ENCODE measurements around the gene GRIK4. TPM values are rescaled to one million over a fixed set of nuclear protein-coding genes. Genes with fewer than 3 reads are reported as not detected.

The GRIK4 gene
- polyA plus RNA-seq, 1 experiment, result 0.55 TPM

DNA sequence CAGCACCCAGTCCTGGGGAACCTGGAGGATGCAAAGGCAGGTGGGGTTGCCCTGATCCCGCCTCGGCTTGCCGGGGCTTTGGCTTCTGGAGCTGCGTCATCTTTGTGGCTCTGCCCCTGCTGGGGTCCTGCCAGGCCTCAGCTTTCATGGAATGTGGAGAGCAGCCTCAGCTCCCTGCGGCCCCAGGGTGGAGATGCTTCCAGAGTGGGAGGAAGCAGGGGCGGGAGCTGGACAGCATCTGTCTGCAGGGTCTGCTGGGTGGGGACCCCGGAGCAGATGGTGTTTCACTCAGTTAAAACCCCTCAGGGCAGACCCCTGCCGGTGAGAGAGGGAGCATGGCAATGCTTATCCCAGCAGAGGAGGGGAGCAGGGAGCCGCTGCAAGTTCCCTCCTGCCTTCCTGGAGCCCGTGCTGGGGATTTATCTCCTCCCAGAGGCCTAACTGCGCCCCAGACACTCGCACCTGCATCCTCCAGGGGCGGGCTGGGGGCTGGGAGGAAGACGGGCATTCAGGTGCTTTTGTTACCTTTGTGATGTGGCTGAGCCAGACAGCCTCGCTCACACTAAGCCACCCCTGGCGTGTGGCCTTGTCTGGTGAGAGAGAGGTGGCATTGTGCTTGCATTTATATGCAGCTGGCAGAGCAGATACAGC is 15.7 kb downstream of the GRIK4 start:
- Histone ChIP-seq H3K27me3 (ENCODE audit: control insufficient read depth, insufficient read depth, low read length) (no peaks in the 10 kb centered on the region), H3K9me3 (ENCODE audit: control insufficient read depth, insufficient read depth, low read length) (no peaks in the 10 kb centered on the region), H3K4me3 (ENCODE audit: low read depth, low read length) (no peak overlapping the region), H3K27ac (ENCODE audit: low read depth, low read length) (peak overlapping the region; percentile 21)
- TF ChIP-seq, protein P1, sequence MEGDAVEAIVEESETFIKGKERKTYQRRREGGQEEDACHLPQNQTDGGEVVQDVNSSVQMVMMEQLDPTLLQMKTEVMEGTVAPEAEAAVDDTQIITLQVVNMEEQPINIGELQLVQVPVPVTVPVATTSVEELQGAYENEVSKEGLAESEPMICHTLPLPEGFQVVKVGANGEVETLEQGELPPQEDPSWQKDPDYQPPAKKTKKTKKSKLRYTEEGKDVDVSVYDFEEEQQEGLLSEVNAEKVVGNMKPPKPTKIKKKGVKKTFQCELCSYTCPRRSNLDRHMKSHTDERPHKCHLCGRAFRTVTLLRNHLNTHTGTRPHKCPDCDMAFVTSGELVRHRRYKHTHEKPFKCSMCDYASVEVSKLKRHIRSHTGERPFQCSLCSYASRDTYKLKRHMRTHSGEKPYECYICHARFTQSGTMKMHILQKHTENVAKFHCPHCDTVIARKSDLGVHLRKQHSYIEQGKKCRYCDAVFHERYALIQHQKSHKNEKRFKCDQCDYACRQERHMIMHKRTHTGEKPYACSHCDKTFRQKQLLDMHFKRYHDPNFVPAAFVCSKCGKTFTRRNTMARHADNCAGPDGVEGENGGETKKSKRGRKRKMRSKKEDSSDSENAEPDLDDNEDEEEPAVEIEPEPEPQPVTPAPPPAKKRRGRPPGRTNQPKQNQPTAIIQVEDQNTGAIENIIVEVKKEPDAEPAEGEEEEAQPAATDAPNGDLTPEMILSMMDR (IDR thresholded peaks at IDR 0.05; ENCODE audit: low read depth, low read length), result peak; percentile 24
- POLR2A ChIA-PET, result interaction anchor here (1.2 to 1.5 kb wide), 2 partner anchors 10 to 14 kb away, joined by 4 to 6 read pairs; no protein-coding TSS in a partner anchor
- CTCF ChIA-PET, result interaction anchor here (1.7 kb wide), 1 partner anchor 158 kb away, joined by 9 read pairs; no protein-coding TSS in a partner anchor
- DNase-seq (ENCODE audit: low read depth, low spot score), result peak; percentile 47

DNA sequence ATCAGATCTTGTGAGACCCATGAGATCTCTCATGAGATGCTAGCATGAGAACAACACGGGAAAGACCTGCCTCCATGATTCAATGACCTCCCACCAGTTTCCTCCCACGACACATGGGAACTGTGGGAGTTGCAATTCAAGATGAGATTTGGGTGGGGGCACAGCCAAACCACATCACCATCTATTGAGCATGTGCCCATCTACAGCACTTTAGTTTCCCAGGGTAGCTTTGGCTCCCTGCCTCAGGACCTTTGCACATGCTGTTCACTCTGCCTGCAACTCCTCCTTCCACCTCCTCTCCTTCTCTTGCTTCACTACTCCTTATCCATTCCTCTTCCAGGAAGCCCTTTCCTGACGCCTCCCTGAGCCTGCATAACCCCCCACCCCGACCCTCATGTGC is 17.2 kb downstream of the GRIK4 start:
- ChIA-PET CTCF (no interaction called here), POLR2A (no interaction called here)
- H3K27ac ChIP-seq (ENCODE audit: low read depth, low read length), result no peak overlapping the region
- TF ChIP-seq, protein P1 (IDR thresholded peaks at IDR 0.05; ENCODE audit: low read depth, low read length), result no peak
- H3K4me3 ChIP-seq (ENCODE audit: low read depth, low read length), result no peak overlapping the region
- DNase-seq (ENCODE audit: low read depth, low spot score), result no peak
- H3K9me3 ChIP-seq (ENCODE audit: control insufficient read depth, insufficient read depth, low read length), result no peaks in the 10 kb centered on the region
- no peaks in the 10 kb centered on the region for H3K27me3 ChIP-seq (ENCODE audit: control insufficient read depth, insufficient read depth, low read length)

DNA sequence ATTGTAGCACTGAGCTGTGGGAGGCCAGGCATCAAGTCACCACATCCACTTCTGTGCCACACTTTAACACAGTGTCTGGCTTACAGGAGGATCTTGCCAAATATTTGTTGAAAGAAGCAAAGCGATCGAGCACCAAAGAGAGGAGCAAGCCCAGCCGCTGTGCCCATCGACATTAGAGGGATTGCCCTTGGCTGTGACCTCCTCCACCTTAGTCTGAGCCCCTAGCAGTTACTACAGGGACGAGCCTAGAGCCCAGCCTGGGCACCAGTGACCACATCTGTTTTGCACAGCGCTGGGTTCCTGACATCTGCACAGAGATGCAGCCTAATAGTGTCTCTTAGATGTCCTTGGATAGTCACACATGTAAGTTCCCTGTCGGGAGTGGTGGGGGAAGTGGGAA is 17.7 kb downstream of the GRIK4 start:
- Histone ChIP-seq H3K27me3 (ENCODE audit: control insufficient read depth, insufficient read depth, low read length) (no peaks in the 10 kb centered on the region), H3K9me3 (ENCODE audit: control insufficient read depth, insufficient read depth, low read length) (no peaks in the 10 kb centered on the region), H3K4me3 (ENCODE audit: low read depth, low read length) (no peak overlapping the region), H3K27ac (ENCODE audit: low read depth, low read length) (no peak overlapping the region)
- DNase-seq (ENCODE audit: low read depth, low spot score), result no peak
- TF ChIP-seq, protein P1 (IDR thresholded peaks at IDR 0.05; ENCODE audit: low read depth, low read length), result no peak
- POLR2A ChIA-PET, result no interaction called here
- CTCF ChIA-PET, result no interaction called here

DNA sequence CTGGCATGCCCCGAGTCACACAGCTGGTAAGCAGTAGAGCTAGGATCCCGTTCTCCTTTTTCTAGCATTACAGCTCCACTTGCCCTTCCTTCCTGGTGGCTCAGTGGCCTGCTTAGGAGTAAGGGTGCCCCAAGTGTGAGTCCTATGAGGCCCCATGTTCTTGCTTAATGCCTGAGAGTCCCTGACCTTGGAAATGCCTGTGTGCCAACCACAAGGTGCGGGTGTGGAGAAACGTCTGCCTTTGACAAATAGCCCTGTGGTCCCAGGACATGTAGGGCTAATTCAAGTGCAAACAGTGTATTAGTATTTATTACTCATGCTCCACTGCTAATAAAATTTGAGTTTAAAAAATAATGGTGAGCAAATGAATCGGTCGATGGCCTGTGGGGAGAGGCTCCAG is 18.4 kb downstream of the GRIK4 start:
- CTCF ChIA-PET, result no interaction called here
- TF ChIP-seq, protein P1 (IDR thresholded peaks at IDR 0.05; ENCODE audit: low read depth, low read length), result no peak
- POLR2A ChIA-PET, result no interaction called here
- Histone ChIP-seq H3K27me3 (ENCODE audit: control insufficient read depth, insufficient read depth, low read length) (no peaks in the 10 kb centered on the region), H3K9me3 (ENCODE audit: control insufficient read depth, insufficient read depth, low read length) (no peaks in the 10 kb centered on the region), H3K27ac (ENCODE audit: low read depth, low read length) (no peak overlapping the region), H3K4me3 (ENCODE audit: low read depth, low read length) (no peak overlapping the region)
- DNase-seq (ENCODE audit: low read depth, low spot score), result no peak

DNA sequence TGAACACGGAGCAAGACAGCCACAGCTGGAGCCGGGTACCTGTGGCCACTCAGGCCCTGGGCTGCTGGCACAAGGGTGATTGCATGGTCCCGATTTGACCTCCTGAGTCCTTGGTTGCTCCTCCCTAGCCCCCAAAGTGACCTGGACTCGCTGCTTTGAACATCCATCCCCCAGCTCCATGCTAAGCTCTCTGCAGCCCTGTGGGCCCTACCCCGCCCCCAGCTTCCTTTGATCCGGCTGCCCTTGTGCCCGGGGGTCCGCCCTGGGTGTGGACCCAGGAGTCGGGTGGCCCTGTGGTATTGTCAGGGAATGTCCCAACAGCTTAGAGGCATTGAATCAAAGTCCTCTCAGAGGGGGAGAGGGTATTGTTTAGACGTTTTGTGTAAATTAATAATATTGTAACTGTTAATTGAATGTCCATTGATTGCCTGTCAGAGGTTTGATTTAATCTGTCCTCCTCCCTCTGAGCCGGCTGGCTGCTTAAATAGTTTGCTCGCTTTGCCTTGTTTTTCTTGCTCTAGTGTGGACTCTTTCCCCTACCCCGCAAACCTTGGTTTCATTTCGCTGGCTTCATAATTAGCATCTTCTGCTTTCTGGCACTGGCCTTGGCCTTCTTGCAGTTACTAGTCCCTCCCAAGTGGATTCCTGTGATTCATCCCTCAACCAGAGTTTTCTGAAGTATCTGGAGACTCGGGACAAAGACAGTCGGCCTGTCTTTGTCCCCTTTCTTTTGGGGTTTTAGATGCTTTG is 20.7 kb downstream of the GRIK4 start:
- H3K9me3 ChIP-seq (ENCODE audit: control insufficient read depth, insufficient read depth, low read length), result no peaks in the 10 kb centered on the region
- peak overlapping the region; percentile 3 for H3K27ac ChIP-seq (ENCODE audit: low read depth, low read length)
- ChIA-PET CTCF (interaction anchor here (0.6 kb wide), 1 partner anchor 22 kb away, joined by 4 read pairs; no protein-coding TSS in a partner anchor), POLR2A (no interaction called here)
- no peak for DNase-seq (ENCODE audit: low read depth, low spot score)
- no peak overlapping the region for H3K4me3 ChIP-seq (ENCODE audit: low read depth, low read length)
- no peaks in the 10 kb centered on the region for H3K27me3 ChIP-seq (ENCODE audit: control insufficient read depth, insufficient read depth, low read length)
- TF ChIP-seq, protein P1 (IDR thresholded peaks at IDR 0.05; ENCODE audit: low read depth, low read length), result no peak

All from AG04450 (cell line).